ENCODE data around the gene ZNF525. TPM values are rescaled to one million over a fixed set of nuclear protein-coding genes. Genes with fewer than 3 reads are reported as not detected.
"Not testable (repeated sequence)": the region's sequence is repeated elsewhere in the genome, so short reads cannot be mapped to it uniquely, and the experiment has no call there.

Gene ZNF525
- 9.5 and 10.0 TPM in 2 replicates for total RNA-seq (2014; rRNA removed; shearing (Covaris generic))
- 2.9 and 3.3 TPM in 2 replicates for polyA plus RNA-seq (2015; cell fraction: cytosol; rRNA removed)
- 16.2 and 21.0 TPM in 2 replicates for polyA plus RNA-seq (2015; cell fraction: nucleus; rRNA removed)

- DNase-seq (ENCODE audit: low read depth, low spot score): peak; percentile 78
- in situ Hi-C loops (cut with HindIII; ENCODE audit: low pct_unique_long_range_greater_than_20kb, low sequenced_read_pairs): no loop called here
Observed at GRCh38 chr19:53365134-53365898, at the start of gene ZNF525. Gene ZNF525 (plus strand): TSS chr19:53365705. CDS start chr19:53372282, 6,577 bp downstream.

GRCh38 chr19:53328967-53329366 lies 36.5 kb upstream of the ZNF525 start:
- DNase-seq (ENCODE audit: low read depth, low spot score): no peak
- in situ Hi-C loops (cut with HindIII; ENCODE audit: low pct_unique_long_range_greater_than_20kb, low sequenced_read_pairs): no loop called here

- no peak for DNase-seq (ENCODE audit: low read depth, low spot score)
- in situ Hi-C loops (cut with HindIII; ENCODE audit: low pct_unique_long_range_greater_than_20kb, low sequenced_read_pairs): no loop called here
Observed at GRCh38 chr19:53332484-53332883, 33.0 kb upstream of the ZNF525 start.

- in situ Hi-C loops (cut with HindIII; ENCODE audit: low pct_unique_long_range_greater_than_20kb, low sequenced_read_pairs): no loop called here
Observed at GRCh38 chr19:53333066-53333462, 32.4 kb upstream of the ZNF525 start.

GRCh38 chr19:53333463-53334449 lies 31.7 kb upstream of the ZNF525 start, which contains the start of gene ZNF845:
Gene ZNF845 (plus strand): TSS chr19:53333749. CDS start chr19:53341308, 7,559 bp downstream.
- in situ Hi-C loops (cut with HindIII; ENCODE audit: low pct_unique_long_range_greater_than_20kb, low sequenced_read_pairs): no loop called here
- DNase-seq (ENCODE audit: low read depth, low spot score): peak; percentile 88

More at GRCh38 chr19:53333066-53333462, 32.4 kb upstream of the ZNF525 start:
- no peak for DNase-seq (ENCODE audit: low read depth, low spot score)

- in situ Hi-C loops (cut with HindIII; ENCODE audit: low pct_unique_long_range_greater_than_20kb, low sequenced_read_pairs); DNase-seq (ENCODE audit: low read depth, low spot score): not testable (repeated sequence)
Observed at GRCh38 chr19:53344403-53344802, 21.1 kb upstream of the ZNF525 start.

- in situ Hi-C loops (cut with HindIII; ENCODE audit: low pct_unique_long_range_greater_than_20kb, low sequenced_read_pairs): no loop called here
- DNase-seq (ENCODE audit: low read depth, low spot score): no peak
Observed at GRCh38 chr19:53355739-53356138, 9.8 kb upstream of the ZNF525 start.

GRCh38 chr19:53357821-53358581 lies 7.5 kb upstream of the ZNF525 start:
- DNase-seq (ENCODE audit: low read depth, low spot score): no peak
- in situ Hi-C loops (cut with HindIII; ENCODE audit: low pct_unique_long_range_greater_than_20kb, low sequenced_read_pairs): no loop called here

- DNase-seq (ENCODE audit: low read depth, low spot score); in situ Hi-C loops (cut with HindIII; ENCODE audit: low pct_unique_long_range_greater_than_20kb, low sequenced_read_pairs): not testable (repeated sequence)
Observed at GRCh38 chr19:53360056-53360455, 5.4 kb upstream of the ZNF525 start.

GRCh38 chr19:53365899-53366493 lies 491 bp downstream of the ZNF525 start:
- DNase-seq (ENCODE audit: low read depth, low spot score): no peak
- in situ Hi-C loops (cut with HindIII; ENCODE audit: low pct_unique_long_range_greater_than_20kb, low sequenced_read_pairs): no loop called here

- no peak for DNase-seq (ENCODE audit: low read depth, low spot score)
- in situ Hi-C loops (cut with HindIII; ENCODE audit: low pct_unique_long_range_greater_than_20kb, low sequenced_read_pairs): no loop called here
Observed at GRCh38 chr19:53372196-53372595, 6.7 kb downstream of the ZNF525 start.

- DNase-seq (ENCODE audit: low read depth, low spot score): no peak
- in situ Hi-C loops (cut with HindIII; ENCODE audit: low pct_unique_long_range_greater_than_20kb, low sequenced_read_pairs): no loop called here
Observed at GRCh38 chr19:53374288-53374687, 8.8 kb downstream of the ZNF525 start.

GRCh38 chr19:53374743-53375142 lies 9.2 kb downstream of the ZNF525 start:
- in situ Hi-C loops (cut with HindIII; ENCODE audit: low pct_unique_long_range_greater_than_20kb, low sequenced_read_pairs): no loop called here
- no peak for DNase-seq (ENCODE audit: low read depth, low spot score)

- DNase-seq (ENCODE audit: low read depth, low spot score): no peak
- in situ Hi-C loops (cut with HindIII; ENCODE audit: low pct_unique_long_range_greater_than_20kb, low sequenced_read_pairs): no loop called here
Observed at GRCh38 chr19:53381376-53381775, 15.9 kb downstream of the ZNF525 start.

- DNase-seq (ENCODE audit: low read depth, low spot score): no peak
- in situ Hi-C loops (cut with HindIII; ENCODE audit: low pct_unique_long_range_greater_than_20kb, low sequenced_read_pairs): no loop called here
Observed at GRCh38 chr19:53388168-53388567, 22.7 kb downstream of the ZNF525 start.

GRCh38 chr19:53388904-53389303 lies 23.4 kb downstream of the ZNF525 start:
- no peak for DNase-seq (ENCODE audit: low read depth, low spot score)
- in situ Hi-C loops (cut with HindIII; ENCODE audit: low pct_unique_long_range_greater_than_20kb, low sequenced_read_pairs): no loop called here

- in situ Hi-C loops (cut with HindIII; ENCODE audit: low pct_unique_long_range_greater_than_20kb, low sequenced_read_pairs): no loop called here
- DNase-seq (ENCODE audit: low read depth, low spot score): no peak
Observed at GRCh38 chr19:53389571-53389970, 24.1 kb downstream of the ZNF525 start.

Measured in SK-MEL-5 (cell line).